RWPE1 (cell line): Measurements from ENCODE around the gene CHCHD6.
A peak's percentile ranks its signal among the peaks of the same experiment; 100 is the strongest.

Experiments used
- CTCF ChIA-PET: fragments of 350-600 bp; sonication (Branson Sonifier 250); formaldehyde crosslinking; extraction: SDS; loops from one replicate; lab custom pipeline; 2021; lab: Yijun Ruan, JAX
- POLR2A ChIA-PET: fragments of 400-600 bp; formaldehyde crosslinking; extraction: SDS; loops from one replicate; lab custom pipeline; 2020; ENCODE audit warnings: antibody characterized with exemption; ENCODE audit not compliant: low non-redundant PET; lab: Yijun Ruan, JAX
- DNase-seq: peaks from one replicate; pipeline ENCODE4 v3.0.0; 2012; ENCODE audit warnings: low spot score
- H3K27ac ChIP-seq: fragments of 450-650 bp; 2 replicates; pipeline ENCODE4 v1.5.1; 2017
- CTCF ChIP-seq: fragments of 450-650 bp; conservative IDR thresholded peaks from 2 replicates; pipeline ENCODE4 v1.5.1; 2017; ENCODE audit warnings: low read depth, mild to moderate bottlenecking

CHCHD6 gene

GRCh38 chr3:126957776-126958637 is 254.0 kb downstream of the CHCHD6 start:
- CTCF ChIA-PET = interaction anchor here (0.7 to 0.8 kb wide), 2 partner anchors 28 to 161 kb away, joined by 3 to 4 read pairs; no protein-coding TSS in a partner anchor
- TF ChIP-seq CTCF = no peak
- DNase-seq = no peak
- peak overlapping the region; percentile 88 for H3K27ac ChIP-seq
- POLR2A ChIA-PET = no interaction called here

GRCh38 chr3:126958638-126959085 is 254.6 kb downstream of the CHCHD6 start:
- POLR2A ChIA-PET = no interaction called here

GRCh38 chr3:126959136-126959920 is 255.3 kb downstream of the CHCHD6 start:
- CTCF ChIA-PET = interaction anchor here (0.8 kb wide), 1 partner anchor 26 kb away, joined by 4 read pairs; no protein-coding TSS in a partner anchor

More at GRCh38 chr3:126958638-126959085, 254.6 kb downstream of the CHCHD6 start:
- CTCF ChIA-PET = interaction anchor here (0.8 kb wide), 1 partner anchor 27 kb away, joined by 4 read pairs; no protein-coding TSS in a partner anchor
- TF ChIP-seq CTCF = no peak
- DNase-seq = no peak
- H3K27ac ChIP-seq = peak overlapping the region; percentile 88

GRCh38 chr3:126959921-126960603 is 256.0 kb downstream of the CHCHD6 start:
- no peak for TF ChIP-seq CTCF
- peak; percentile 68 for DNase-seq
- peak overlapping the region; percentile 88 for H3K27ac ChIP-seq
- ChIA-PET POLR2A (no interaction called here), CTCF (interaction anchor here (0.6 to 2.1 kb wide), 6 partner anchors 12 to 589 kb away, joined by 3 to 19 read pairs (median 4); no protein-coding TSS in a partner anchor)

More at GRCh38 chr3:126959136-126959920, 255.3 kb downstream of the CHCHD6 start:
- peak overlapping the region; percentile 88 for H3K27ac ChIP-seq
- POLR2A ChIA-PET = no interaction called here
- DNase-seq = no peak
- TF ChIP-seq CTCF = no peak

GRCh38 chr3:126960604-126960995 is 256.6 kb downstream of the CHCHD6 start:
- ChIA-PET POLR2A (interaction anchor here (0.6 kb wide), 1 partner anchor 320 kb away, joined by 3 read pairs; no protein-coding TSS in a partner anchor), CTCF (interaction anchor here (0.6 to 2.1 kb wide), 6 partner anchors 12 to 588 kb away, joined by 3 to 19 read pairs (median 4); no protein-coding TSS in a partner anchor)
- no peak for TF ChIP-seq CTCF
- peak overlapping the region; percentile 88 for H3K27ac ChIP-seq
- DNase-seq = no peak
